A549 (cell line): ENCODE results near the gene C1orf94.

Experiments used
- KDM5A ChIP-seq: fragments of 200-600 bp; sonication (generic); IDR thresholded peaks from 2 replicates; pipeline ENCODE4 v1.6.1; 2016; ENCODE audit warnings: antibody characterized with exemption, mild to moderate bottlenecking
- TF ChIP-seq, protein P1 (sequence below): fragments of >200 bp; sonication (Bioruptor Twin); formaldehyde crosslinking; IDR thresholded peaks from 3 replicates; pipeline ENCODE4 v1.5.1; 2016

DNA sequence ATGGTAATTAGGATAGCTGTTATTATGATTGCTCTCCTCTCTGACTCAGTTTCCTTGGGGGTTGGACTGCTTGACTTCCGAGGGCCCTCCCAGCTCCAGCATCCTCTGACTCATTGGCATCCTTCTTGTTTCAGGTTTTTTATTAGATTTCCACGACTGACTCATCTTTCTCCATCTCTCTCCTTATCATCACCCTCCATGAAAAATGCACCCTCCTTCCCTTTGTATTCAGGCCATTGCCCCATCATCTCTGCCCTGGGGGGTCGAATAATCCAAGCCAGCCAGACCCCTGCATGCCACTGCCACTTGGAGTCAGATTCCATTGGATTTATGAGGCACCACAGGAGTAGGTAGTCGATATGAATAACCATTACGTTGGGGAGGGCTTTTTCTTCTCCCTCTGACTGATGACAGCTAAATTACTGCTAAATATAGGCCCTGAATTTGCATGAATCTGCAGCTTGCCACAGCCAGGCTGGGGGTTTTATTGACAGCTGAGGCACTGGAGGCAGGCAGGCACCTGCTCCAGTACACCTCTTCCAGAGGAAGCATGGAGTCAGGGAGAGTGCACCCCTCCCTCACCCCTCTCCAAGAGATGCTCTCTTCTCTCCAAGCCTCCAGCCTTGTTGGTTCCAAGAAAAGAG lies 91.7 kb downstream of the C1orf94 start:
- no peak for TF ChIP-seq KDM5A
- TF ChIP-seq, protein P1, sequence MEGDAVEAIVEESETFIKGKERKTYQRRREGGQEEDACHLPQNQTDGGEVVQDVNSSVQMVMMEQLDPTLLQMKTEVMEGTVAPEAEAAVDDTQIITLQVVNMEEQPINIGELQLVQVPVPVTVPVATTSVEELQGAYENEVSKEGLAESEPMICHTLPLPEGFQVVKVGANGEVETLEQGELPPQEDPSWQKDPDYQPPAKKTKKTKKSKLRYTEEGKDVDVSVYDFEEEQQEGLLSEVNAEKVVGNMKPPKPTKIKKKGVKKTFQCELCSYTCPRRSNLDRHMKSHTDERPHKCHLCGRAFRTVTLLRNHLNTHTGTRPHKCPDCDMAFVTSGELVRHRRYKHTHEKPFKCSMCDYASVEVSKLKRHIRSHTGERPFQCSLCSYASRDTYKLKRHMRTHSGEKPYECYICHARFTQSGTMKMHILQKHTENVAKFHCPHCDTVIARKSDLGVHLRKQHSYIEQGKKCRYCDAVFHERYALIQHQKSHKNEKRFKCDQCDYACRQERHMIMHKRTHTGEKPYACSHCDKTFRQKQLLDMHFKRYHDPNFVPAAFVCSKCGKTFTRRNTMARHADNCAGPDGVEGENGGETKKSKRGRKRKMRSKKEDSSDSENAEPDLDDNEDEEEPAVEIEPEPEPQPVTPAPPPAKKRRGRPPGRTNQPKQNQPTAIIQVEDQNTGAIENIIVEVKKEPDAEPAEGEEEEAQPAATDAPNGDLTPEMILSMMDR: no peak
